Endothelial cell of umbilical vein (primary cell): ENCODE measurements around the gene YTHDC1. TPM values are rescaled to one million over a fixed set of nuclear protein-coding genes. Genes with fewer than 3 reads are reported as not detected.

Source experiments
- BruUV-seq: library from RNA; stranded (reverse); fragments of 400-500 nt; replicated peaks from 2 replicates; lab custom pipeline; 2021; lab: Mats Ljungman, UMichigan
- CTCF ChIA-PET: fragments of 300-600, 350-600 bp; sonication (Branson Sonifier 250); formaldehyde crosslinking; loops from one replicate; lab custom pipeline; 2021; ENCODE audit warnings: antibody characterized with exemption, inconsistent platforms; lab: Charles Lee
- POLR2A ChIA-PET: fragments of 300-600, 350-600 bp; sonication (Branson Sonifier 250); formaldehyde crosslinking; loops from one replicate; lab custom pipeline; 2021; ENCODE audit warnings: antibody characterized with exemption, inconsistent platforms; lab: Charles Lee
- DNase-seq: peaks from one replicate; pipeline ENCODE4 v3.0.0-alpha.2; 2011; ENCODE audit warnings: low read depth, low spot score
- FAIRE-seq: peaks from 2 replicates; lab custom pipeline; 2011; peaks lifted over from hg19 to GRCh38; lab: Jason Lieb, UNC
- H2AFZ ChIP-seq: 2 replicates; pipeline ENCODE4 v1.6.0; 2012; ENCODE audit warnings: low read depth, low read length, control low read depth, inconsistent platforms
- H3K27ac ChIP-seq: 2 replicates; pipeline ENCODE4 v1.5.1; 2011; ENCODE audit warnings: low read depth, mild to moderate bottlenecking, control low read depth, low read length, moderate library complexity; ENCODE audit not compliant: insufficient read depth
- H3K27me3 ChIP-seq, 2 experiments: 2 replicates each; pipeline versions ENCODE4 v1.6.0 to v1.6.1; 2011; ENCODE audit warnings: low read length in 2 of 2, mixed read lengths in 1 of 2; ENCODE audit not compliant: control insufficient read depth in 2 of 2, insufficient read depth in 2 of 2
- H3K36me3 ChIP-seq, 2 experiments: 2 replicates in 1 of 2; 3 replicates in 1 of 2; pipeline ENCODE4 v1.5.1; 2011; ENCODE audit warnings: low read length in 2 of 2, mild to moderate bottlenecking in 1 of 2, moderate library complexity in 1 of 2; ENCODE audit not compliant: control insufficient read depth in 2 of 2, insufficient read depth in 2 of 2; ENCODE audit errors: extremely low read depth in 1 of 2
- H3K4me1 ChIP-seq: 3 replicates; pipeline ENCODE4 v1.5.1; 2011; ENCODE audit warnings: mild to moderate bottlenecking, low read length; ENCODE audit not compliant: control insufficient read depth, insufficient read depth; ENCODE audit errors: extremely low read depth
- H3K4me2 ChIP-seq: 2 replicates; pipeline ENCODE4 v1.6.1; 2011; ENCODE audit warnings: low read length, control low read depth, mixed read lengths; ENCODE audit not compliant: insufficient read depth
- H3K4me3 ChIP-seq, 3 experiments: fragments of 200-600 bp in 1 of 3; sonication (generic), shearing (Covaris generic) in 1 of 3; replicated peaks in 1 of 3; 2 replicates each; pipeline ENCODE4 v1.5.1; 2011 to 2016; ENCODE audit warnings: control low read depth in 3 of 3, low read length in 3 of 3, mild to moderate bottlenecking in 2 of 3, inconsistent platforms in 1 of 3, low read depth in 1 of 3, moderate library complexity in 1 of 3; ENCODE audit not compliant: insufficient read depth in 1 of 3
- H3K79me2 ChIP-seq: 2 replicates; pipeline ENCODE4 v1.6.0; 2012; ENCODE audit warnings: low read length, inconsistent platforms; ENCODE audit not compliant: control insufficient read depth, insufficient read depth
- H3K9ac ChIP-seq: replicated peaks from 2 replicates; pipeline ENCODE3; 2011; ENCODE audit warnings: low read length, control low read depth; ENCODE audit not compliant: insufficient read depth; ENCODE audit errors: extremely low read depth
- H3K9me1 ChIP-seq: replicated peaks from 3 replicates; pipeline ENCODE4 v1.6.0; 2011; ENCODE audit warnings: mild to moderate bottlenecking, low read length; ENCODE audit not compliant: control insufficient read depth, insufficient read depth; ENCODE audit errors: extremely low read depth
- H3K9me3 ChIP-seq: replicated peaks from 2 replicates; pipeline ENCODE4 v1.5.1; 2012; ENCODE audit warnings: low read length, inconsistent platforms; ENCODE audit not compliant: control insufficient read depth, insufficient read depth
- H4K20me1 ChIP-seq: replicated peaks from 2 replicates; pipeline ENCODE3; 2011; ENCODE audit warnings: mild to moderate bottlenecking, low read length; ENCODE audit not compliant: control insufficient read depth, insufficient read depth; ENCODE audit errors: extremely low read depth
- CTCF ChIP-seq, 2 donors: IDR thresholded peaks; 1 replicate in 1 of 2; 2 replicates in 1 of 2; pipeline ENCODE4 v1.5.1; 2011; ENCODE audit warnings: low read length in 2 of 2, mild to moderate bottlenecking in 2 of 2, moderate library complexity in 2 of 2, control low read depth in 1 of 2, inconsistent platforms in 1 of 2, low read depth in 1 of 2; ENCODE audit not compliant: insufficient read depth in 1 of 2; ENCODE audit errors: extremely low read depth in 1 of 2
- EZH2 ChIP-seq: IDR thresholded peaks from 2 replicates; pipeline ENCODE4 v1.6.1; 2012; ENCODE audit warnings: borderline replicate concordance, low read depth, mild to moderate bottlenecking, moderate library complexity, low read length, inconsistent platforms; ENCODE audit not compliant: severe bottlenecking
- FOS ChIP-seq: IDR thresholded peaks from 2 replicates; pipeline ENCODE4 v1.6.1; 2011; ENCODE audit warnings: mild to moderate bottlenecking, low read length, moderate library complexity, borderline replicate concordance; ENCODE audit not compliant: insufficient read depth
- GATA2 ChIP-seq: IDR thresholded peaks from 2 replicates; pipeline ENCODE4 v1.7.0; 2011; ENCODE audit warnings: low read depth, mild to moderate bottlenecking, moderate library complexity, mixed read lengths, low read length; ENCODE audit not compliant: insufficient read length, insufficient read depth
- JUN ChIP-seq: IDR thresholded peaks from 2 replicates; pipeline ENCODE4 v1.6.1; 2011; ENCODE audit warnings: borderline replicate concordance, low read depth; ENCODE audit not compliant: insufficient read length, insufficient read depth
- MAX ChIP-seq: IDR thresholded peaks from 2 replicates; pipeline ENCODE4 v1.6.1; 2011; ENCODE audit not compliant: insufficient read depth, insufficient read length
- MYC ChIP-seq: IDR thresholded peaks from one replicate; pipeline ENCODE4 v1.6.1; 2011; ENCODE audit warnings: mild to moderate bottlenecking, low read depth, low read length
- POLR2A ChIP-seq: IDR thresholded peaks from 2 replicates; pipeline ENCODE4 v1.6.1; 2012; ENCODE audit warnings: low read depth, mild to moderate bottlenecking, control low read depth, low read length
- POLR2AphosphoS5 ChIP-seq: IDR thresholded peaks from 2 replicates; pipeline ENCODE4 v1.6.1; 2012; ENCODE audit warnings: low read depth, mild to moderate bottlenecking, control low read depth, low read length, moderate library complexity; ENCODE audit not compliant: insufficient read depth
- dilution Hi-C: fragments of 300-500 bp; cut with MboI; formaldehyde crosslinking; loops from one replicate; pipeline ENCODE4 v1.15.0; 2019; ENCODE audit warnings: low sequenced_read_pairs; ENCODE audit not compliant: extremely low pct_ligation_motif_present
- intact Hi-C: fragments of 100-400 bp; cut with micrococcal nuclease; formaldehyde crosslinking; loops from one replicate; pipeline ENCODE4 v1.10.0; 2022
- polyA plus RNA-seq, 4 experiments: library from polyadenylated mRNA; depleted of rRNA in 3 of 4; stranded (reverse) in 3 of 4; unstranded in 1 of 4; fragments of >200 nt; gene quantifications; 2 replicates each; pipeline versions ENCODE4 v1.2.1 to v1.2.3, GENCODE V29; 2011 to 2012; ENCODE audit warnings: missing spikeins in 1 of 4
- total RNA-seq: library from RNA; stranded (reverse); gene quantifications from 2 replicates; pipeline ENCODE4 v1.2.3, GENCODE V29; 2021

The YTHDC1 gene
- total and polyA plus RNA-seq, 2 donors (not counting 3 experiments of a cell fraction or from before 2014, with no cell fraction given): 17.8 to 60.4 TPM

DNA sequence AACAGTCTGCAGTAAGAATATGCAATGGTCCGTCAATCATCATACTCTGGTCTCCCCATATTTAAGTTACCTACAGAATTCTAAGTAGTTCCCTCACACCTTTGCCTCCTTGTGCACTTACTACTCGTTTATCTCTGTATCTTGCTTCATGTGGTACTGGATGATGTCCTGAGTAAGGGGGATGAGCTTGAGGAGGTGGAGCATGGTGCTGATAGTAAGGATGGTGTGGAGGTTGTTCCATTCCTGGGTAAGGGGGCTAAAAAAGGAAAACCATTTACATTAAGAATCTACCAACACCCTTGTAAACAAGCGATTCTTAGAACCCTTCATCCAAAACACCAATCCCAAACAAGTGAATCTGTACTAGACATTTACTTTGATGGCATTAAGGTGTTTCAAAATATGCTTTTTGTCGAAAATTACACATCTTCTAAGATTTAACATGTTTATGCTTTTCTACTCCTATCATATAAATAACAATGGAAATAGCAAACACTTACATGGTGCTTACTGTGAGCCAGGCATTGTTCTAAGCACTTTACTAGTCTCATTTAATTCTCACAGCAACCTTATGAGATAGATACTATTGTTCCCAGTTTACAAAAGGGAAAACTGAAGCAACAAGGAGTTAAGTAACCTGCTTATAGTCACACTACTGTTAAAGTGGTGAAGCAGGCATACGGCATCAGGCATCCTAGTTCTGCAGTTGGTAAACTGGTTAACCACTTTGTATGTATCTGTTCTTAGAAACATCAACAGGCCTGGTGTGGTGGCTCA, 33.5 kb downstream of the YTHDC1 start:
- BruUV-seq: no TSS peak
- no peaks in the 10 kb centered on the region for H3K79me2 ChIP-seq
- TF ChIP-seq POLR2AphosphoS5 (no peak), FOS (no peak), MYC (no peak), GATA2 (no peak), EZH2 (no peak), POLR2A (no peak), MAX (no peak), CTCF (IDR thresholded peaks at IDR 0.05; ENCODE audit: extremely low read depth in 1 of 2, insufficient read depth in 1 of 2, low read depth in 1 of 2, low read length in 2 of 2) (no peak), JUN (no peak)
- no peak overlapping the region for H3K4me3 ChIP-seq
- ChIA-PET CTCF (interaction anchor here (0.8 kb wide), 1 partner anchor 18 kb away, joined by 3 read pairs; no protein-coding TSS in a partner anchor), POLR2A (no interaction called here)
- intact Hi-C loops (no loop called here), dilution Hi-C loops (no loop called here)
- no peak overlapping the region for H2AFZ ChIP-seq
- FAIRE-seq (no peak), DNase-seq (no peak)
- H3K27me3 ChIP-seq: no peaks in the 10 kb centered on the region
- H4K20me1 ChIP-seq: peaks cover 2% of the 10 kb centered on the region
- H3K36me3 ChIP-seq: peaks cover 12 to 28% of the 10 kb centered on the region in 2 experiments
- no peaks in the 10 kb centered on the region for H3K9me1 ChIP-seq
- no peak overlapping the region for H3K9ac ChIP-seq
- no peak overlapping the region for H3K4me2 ChIP-seq
- no peaks in the 10 kb centered on the region for H3K9me3 ChIP-seq
- H3K4me1 ChIP-seq: no peaks in the 10 kb centered on the region
- H3K27ac ChIP-seq: no peak overlapping the region
